Uterus (tissue), 2 donors: Measurements from ENCODE around the gene TMPRSS4.

Source experiments
- CTCF ChIP-seq, 4 experiments: fragments of 200-600 bp in 2 of 4; fragments of 450-650 bp in 2 of 4; sonication (generic) in 2 of 4; IDR thresholded peaks; one replicate each; pipeline ENCODE4 v1.5.1; 2016 to 2019; ENCODE audit warnings: antibody characterized with exemption in 4 of 4, mild to moderate bottlenecking in 2 of 4, moderate library complexity in 1 of 4
- POLR2A ChIP-seq, 2 donors: fragments of 450-650 bp; IDR thresholded peaks; one replicate each; pipeline ENCODE4 v1.6.1; 2016; ENCODE audit warnings: antibody characterized with exemption in 2 of 2, mild to moderate bottlenecking in 1 of 2, moderate library complexity in 1 of 2

DNA sequence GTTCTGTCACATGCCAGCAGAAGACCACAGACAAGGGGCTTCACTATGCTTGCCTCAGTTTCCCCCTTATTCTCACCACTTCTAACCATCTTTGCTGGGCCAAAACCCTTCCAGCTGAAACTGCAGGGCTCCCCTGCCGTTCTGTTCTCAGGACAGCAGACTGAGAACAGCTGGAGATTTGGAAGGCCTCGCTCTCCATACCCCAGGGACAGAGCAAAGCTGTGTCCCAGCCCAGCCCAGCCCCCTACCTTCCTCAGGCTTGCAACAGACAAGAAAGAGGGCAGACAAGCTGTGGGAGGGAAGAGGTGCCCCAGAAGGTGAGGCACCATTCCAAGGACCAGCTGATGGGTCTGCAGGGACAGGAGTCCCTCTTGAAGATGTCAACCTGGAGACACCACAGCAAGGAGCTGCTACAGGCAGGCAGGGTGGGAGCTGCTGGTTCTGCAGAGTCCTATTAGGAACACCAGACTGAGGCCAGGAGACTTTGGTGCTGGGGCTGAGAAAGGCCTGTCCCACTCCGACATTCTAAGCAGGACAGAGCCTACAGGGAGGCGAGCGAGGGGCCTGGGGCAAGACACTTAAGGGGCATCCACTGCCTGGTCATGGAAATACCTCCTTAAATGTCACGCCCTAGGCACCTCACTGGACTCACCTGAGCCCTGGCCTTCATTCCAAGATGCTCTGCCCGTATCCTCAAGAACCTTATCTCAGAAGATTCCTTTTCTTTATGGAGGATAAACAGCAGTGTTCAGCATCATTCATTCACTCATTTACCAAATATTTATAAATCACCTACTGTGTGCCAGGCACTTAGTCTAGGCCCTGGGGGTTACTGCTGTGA lies 92.6 kb downstream of the TMPRSS4 start:
- no peak for TF ChIP-seq POLR2A (IDR thresholded peaks at IDR 0.05)
- TF ChIP-seq CTCF (IDR thresholded peaks at IDR 0.05) = no peak
